ENCODE measurements around the gene LBX1. TPM values are rescaled to one million over a fixed set of nuclear protein-coding genes. Genes with fewer than 3 reads are reported as not detected.

The LBX1 gene
- total RNA-seq, 1 donor from 2014 or later = not detected

DNA sequence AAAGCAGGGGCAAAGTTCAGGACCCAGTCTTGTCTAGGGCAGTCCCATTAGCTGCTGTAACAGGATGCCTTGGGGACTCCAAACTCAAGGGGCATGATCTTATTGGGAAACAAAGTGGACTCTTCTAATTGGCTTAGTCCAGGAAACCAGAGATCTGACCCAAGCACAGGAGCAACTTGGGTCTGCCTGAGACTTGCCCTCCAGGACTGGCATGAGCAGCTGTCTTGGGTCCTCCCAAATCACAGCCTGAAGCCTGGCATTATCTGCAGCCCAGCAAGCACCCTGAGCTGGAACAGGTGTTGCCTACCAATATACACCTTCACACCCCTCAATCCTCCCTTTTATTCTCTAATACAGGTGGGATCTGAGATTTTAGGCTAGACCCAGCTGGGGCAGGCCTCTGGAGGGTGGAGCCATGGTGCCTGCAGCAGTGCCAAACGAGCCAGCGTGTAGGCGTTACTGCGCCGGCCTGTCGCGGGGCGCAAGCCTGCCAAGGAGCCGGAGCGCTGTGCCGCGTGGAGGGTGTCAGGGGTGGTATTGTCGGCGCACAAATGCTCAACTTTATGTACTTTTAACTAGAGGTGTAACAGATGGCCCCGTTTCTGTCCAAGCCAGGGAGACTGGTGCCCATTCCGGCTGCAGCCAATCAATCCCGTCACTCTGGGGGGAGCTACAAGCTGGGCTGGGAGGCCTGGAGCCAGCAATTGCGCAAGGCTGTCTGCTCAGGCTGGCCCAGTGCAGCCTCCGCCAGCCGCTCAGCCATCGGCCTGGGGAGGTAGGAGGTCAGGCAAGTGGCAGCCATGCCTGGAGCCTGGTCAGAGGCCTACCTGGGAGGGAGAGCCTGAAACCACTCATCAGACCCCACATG lies 12.8 kb upstream of the LBX1 start:
- Histone ChIP-seq H3K4me3 (no peak overlapping the region), H3K36me3 (no peaks in the 10 kb centered on the region), H3K27ac (no peak overlapping the region), H3K27me3 (ENCODE audit: low read depth) (peaks cover 71% of the 10 kb centered on the region), H3K4me1 (no peaks in the 10 kb centered on the region), H3K9me3 (no peaks in the 10 kb centered on the region)
- DNase-seq (no peak), ATAC-seq (peak; percentile 53 to 69)
- TF ChIP-seq, protein P1, sequence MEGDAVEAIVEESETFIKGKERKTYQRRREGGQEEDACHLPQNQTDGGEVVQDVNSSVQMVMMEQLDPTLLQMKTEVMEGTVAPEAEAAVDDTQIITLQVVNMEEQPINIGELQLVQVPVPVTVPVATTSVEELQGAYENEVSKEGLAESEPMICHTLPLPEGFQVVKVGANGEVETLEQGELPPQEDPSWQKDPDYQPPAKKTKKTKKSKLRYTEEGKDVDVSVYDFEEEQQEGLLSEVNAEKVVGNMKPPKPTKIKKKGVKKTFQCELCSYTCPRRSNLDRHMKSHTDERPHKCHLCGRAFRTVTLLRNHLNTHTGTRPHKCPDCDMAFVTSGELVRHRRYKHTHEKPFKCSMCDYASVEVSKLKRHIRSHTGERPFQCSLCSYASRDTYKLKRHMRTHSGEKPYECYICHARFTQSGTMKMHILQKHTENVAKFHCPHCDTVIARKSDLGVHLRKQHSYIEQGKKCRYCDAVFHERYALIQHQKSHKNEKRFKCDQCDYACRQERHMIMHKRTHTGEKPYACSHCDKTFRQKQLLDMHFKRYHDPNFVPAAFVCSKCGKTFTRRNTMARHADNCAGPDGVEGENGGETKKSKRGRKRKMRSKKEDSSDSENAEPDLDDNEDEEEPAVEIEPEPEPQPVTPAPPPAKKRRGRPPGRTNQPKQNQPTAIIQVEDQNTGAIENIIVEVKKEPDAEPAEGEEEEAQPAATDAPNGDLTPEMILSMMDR (IDR thresholded peaks at IDR 0.05) = no peak
- intact Hi-C loops (cut with DNase I) = no loop called here

DNA sequence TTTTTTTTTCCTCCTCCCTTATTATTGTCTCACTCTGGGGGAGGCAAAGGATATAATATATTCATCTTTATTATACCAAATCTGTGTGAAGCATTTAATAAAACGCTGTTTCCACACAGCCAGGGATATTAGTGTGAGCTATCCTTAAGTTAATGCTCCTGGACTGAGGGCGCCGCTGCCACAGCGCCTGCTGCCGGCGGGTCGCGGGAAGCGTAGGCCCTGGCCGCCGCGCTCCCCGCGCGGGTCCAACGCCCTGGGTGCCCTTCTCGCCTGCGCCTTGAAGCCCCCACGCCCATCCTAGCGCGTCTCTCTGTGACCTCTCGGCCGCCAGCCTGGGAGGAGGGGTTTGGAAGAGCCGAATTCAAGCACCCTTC lies 9.5 kb upstream of the LBX1 start:
- peak; percentile 48 to 61 for ATAC-seq
- intact Hi-C loops (cut with DNase I) = no loop called here
- Histone ChIP-seq H3K27me3 (ENCODE audit: low read depth) (peaks cover 89% of the 10 kb centered on the region), H3K36me3 (no peaks in the 10 kb centered on the region), H3K9me3 (no peaks in the 10 kb centered on the region), H3K4me3 (no peak overlapping the region), H3K27ac (no peak overlapping the region), H3K4me1 (peaks cover 10% of the 10 kb centered on the region)
- DNase-seq = no peak
- TF ChIP-seq, protein P1 (IDR thresholded peaks at IDR 0.05) = peak; percentile 62

DNA sequence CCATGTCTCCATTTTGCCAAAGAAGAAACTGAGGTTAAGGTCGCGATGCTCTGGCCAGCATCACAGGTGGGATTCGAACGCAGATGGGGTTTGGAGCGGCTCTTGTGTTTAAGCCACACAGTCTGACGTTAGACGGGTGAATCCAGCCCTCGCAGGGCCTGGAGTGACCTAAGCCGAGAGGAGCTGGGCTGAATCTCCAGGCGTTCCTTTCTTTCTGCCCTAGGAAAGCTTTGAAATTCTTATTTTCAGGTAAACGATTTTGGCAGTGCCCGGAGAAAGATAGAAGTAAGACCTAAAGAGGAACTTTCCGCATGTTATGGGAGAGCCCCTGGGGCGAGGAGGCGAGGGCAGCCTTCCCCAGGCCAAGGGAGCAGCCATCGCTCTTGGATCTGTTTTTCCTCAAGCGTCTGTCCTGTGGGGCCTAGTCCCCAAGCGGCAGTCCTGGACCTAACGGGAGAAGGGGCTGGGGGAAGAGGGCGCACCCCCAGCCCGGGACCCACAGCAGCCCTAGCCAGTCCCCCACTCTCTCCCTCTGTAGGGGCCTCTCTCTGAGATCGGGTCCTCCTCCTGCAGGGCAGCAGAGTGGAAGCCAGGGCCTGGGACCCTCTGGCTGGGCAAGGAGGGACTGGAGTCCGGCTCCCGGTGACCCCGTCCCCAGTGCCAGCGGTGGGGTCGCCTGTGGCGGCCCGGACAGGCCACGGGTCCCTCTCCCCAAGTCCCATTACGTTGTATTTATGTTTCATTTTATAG lies 8.9 kb upstream of the LBX1 start:
- H3K27ac ChIP-seq = no peak overlapping the region
- intact Hi-C loops (cut with DNase I) = no loop called here
- H3K9me3 ChIP-seq = no peaks in the 10 kb centered on the region
- H3K36me3 ChIP-seq = no peaks in the 10 kb centered on the region
- ATAC-seq (no peak), DNase-seq (no peak)
- H3K4me1 ChIP-seq = peaks cover 10% of the 10 kb centered on the region
- H3K27me3 ChIP-seq (ENCODE audit: low read depth) = peaks cover 89% of the 10 kb centered on the region
- no peak overlapping the region for H3K4me3 ChIP-seq
- TF ChIP-seq, protein P1 (IDR thresholded peaks at IDR 0.05) = no peak

DNA sequence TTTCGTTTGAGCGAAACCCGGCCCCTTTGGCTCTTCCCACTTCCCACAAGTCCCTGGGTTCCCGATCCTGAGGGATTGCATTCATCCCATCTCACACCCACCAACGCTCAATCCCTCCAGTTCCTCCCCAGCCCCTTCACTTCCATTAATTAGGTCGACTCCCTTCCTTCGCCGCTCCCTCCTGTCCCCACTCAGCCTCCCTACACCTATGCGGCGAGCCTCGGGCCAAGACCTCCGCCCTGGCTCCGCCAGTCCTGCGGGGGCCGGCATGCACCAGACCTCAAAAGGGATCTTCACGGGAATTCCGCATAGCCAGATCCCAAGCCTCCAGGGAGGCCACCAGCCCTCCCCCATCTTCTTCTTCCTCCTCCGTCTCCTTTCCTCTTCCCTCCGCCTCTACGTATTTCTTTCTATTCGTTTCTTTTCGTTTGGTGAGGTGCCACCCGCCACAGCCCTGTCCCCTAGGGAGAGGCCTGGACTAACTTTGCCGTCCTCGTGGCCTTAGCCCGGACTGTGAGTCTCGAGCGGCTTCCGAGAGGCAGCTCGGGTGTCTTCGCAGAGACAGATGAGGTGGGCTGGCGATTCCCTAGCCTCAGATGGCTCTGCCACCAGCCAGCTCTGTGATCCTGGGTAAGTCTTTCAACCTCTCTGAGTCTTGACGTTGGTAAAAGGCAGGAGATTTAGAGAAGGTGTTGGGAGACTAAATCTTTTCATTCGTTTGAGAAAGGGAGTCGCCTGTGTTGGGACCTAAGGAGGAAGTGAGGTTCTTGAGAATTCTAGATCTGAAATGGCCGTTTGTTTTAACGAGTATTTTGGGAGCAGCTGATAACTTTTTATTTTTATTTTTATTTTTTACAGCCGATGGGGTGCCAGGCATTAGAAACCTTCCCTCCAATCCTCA lies 8.1 kb upstream of the LBX1 start:
- TF ChIP-seq, protein P1 (IDR thresholded peaks at IDR 0.05) = no peak
- no peaks in the 10 kb centered on the region for H3K36me3 ChIP-seq
- H3K9me3 ChIP-seq = no peaks in the 10 kb centered on the region
- H3K27ac ChIP-seq = no peak overlapping the region
- H3K27me3 ChIP-seq (ENCODE audit: low read depth) = peaks cover 93% of the 10 kb centered on the region
- DNase-seq = no peak
- H3K4me1 ChIP-seq = peaks cover 10% of the 10 kb centered on the region
- intact Hi-C loops (cut with DNase I) = no loop called here
- ATAC-seq = no peak
- no peak overlapping the region for H3K4me3 ChIP-seq

Data from lower lobe of right lung (tissue), 2 donors.